ENCODE results near the gene VWDE.

Gene VWDE

GRCh38 chr7:12315049-12315448 is 88.6 kb downstream of the VWDE start:
- in situ Hi-C loops (cut with HindIII; ENCODE audit: low sequenced_read_pairs), result no loop called here
- H3K4me3 ChIP-seq (ENCODE audit: low read depth, low read length), result no peak overlapping the region
- DNase-seq (ENCODE audit: low read depth, low spot score), result no peak
- TF ChIP-seq CTCF (IDR thresholded peaks at IDR 0.05; ENCODE audit: low read depth, low read length), result no peak

- H3K4me3 ChIP-seq (ENCODE audit: low read depth, low read length), result no peak overlapping the region
- in situ Hi-C loops (cut with HindIII; ENCODE audit: low sequenced_read_pairs), result no loop called here
- no peak for DNase-seq (ENCODE audit: low read depth, low spot score)
- TF ChIP-seq CTCF (IDR thresholded peaks at IDR 0.05; ENCODE audit: low read depth, low read length), result no peak
Measured at GRCh38 chr7:12314199-12314598, 89.5 kb downstream of the VWDE start.

- no peak for DNase-seq (ENCODE audit: low read depth, low spot score)
- TF ChIP-seq CTCF (IDR thresholded peaks at IDR 0.05; ENCODE audit: low read depth, low read length), result no peak
- in situ Hi-C loops (cut with HindIII; ENCODE audit: low sequenced_read_pairs), result no loop called here
- H3K4me3 ChIP-seq (ENCODE audit: low read depth, low read length), result no peak overlapping the region
Measured at GRCh38 chr7:12305502-12305901, 98.2 kb downstream of the VWDE start.

GRCh38 chr7:12303495-12303894 is 100.2 kb downstream of the VWDE start:
- H3K4me3 ChIP-seq (ENCODE audit: low read depth, low read length), result no peak overlapping the region
- no peak for TF ChIP-seq CTCF (IDR thresholded peaks at IDR 0.05; ENCODE audit: low read depth, low read length)
- DNase-seq (ENCODE audit: low read depth, low spot score), result peak; percentile 31
- in situ Hi-C loops (cut with HindIII; ENCODE audit: low sequenced_read_pairs), result no loop called here

- in situ Hi-C loops (cut with HindIII; ENCODE audit: low sequenced_read_pairs), result no loop called here
- no peak for TF ChIP-seq CTCF (IDR thresholded peaks at IDR 0.05; ENCODE audit: low read depth, low read length)
Measured at GRCh38 chr7:12303062-12303461, 100.6 kb downstream of the VWDE start.

DNA sequence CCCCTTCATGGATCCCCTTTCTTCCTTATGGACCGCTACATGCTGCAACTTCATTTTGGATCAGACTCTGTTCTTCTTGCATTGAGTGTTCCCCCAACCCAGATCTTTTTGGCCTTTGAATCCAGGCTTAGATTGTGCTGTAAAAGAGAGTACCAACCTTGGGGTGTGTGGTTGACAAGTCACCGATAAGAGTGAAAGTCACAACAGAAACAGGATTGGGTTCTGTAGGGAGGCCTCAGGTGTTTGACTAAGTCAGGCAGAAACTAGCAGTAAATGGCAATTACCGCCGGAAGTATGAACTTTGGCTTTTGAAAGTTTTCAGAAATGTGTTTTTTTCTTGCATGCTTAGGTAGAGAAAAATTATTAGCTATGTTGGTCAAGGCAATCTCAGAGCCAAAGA is 103.2 kb downstream of the VWDE start:
- H3K4me3 ChIP-seq (ENCODE audit: low read depth, low read length), result no peak overlapping the region
- no peak for DNase-seq (ENCODE audit: low read depth, low spot score)
- in situ Hi-C loops (cut with HindIII; ENCODE audit: low sequenced_read_pairs), result no loop called here
- no peak for TF ChIP-seq CTCF (IDR thresholded peaks at IDR 0.05; ENCODE audit: low read depth, low read length)

More at GRCh38 chr7:12303062-12303461, 100.6 kb downstream of the VWDE start:
- DNase-seq (ENCODE audit: low read depth, low spot score), result no peak
- no peak overlapping the region for H3K4me3 ChIP-seq (ENCODE audit: low read depth, low read length)

GRCh38 chr7:12299367-12299766 is 104.3 kb downstream of the VWDE start:
- TF ChIP-seq CTCF (IDR thresholded peaks at IDR 0.05; ENCODE audit: low read depth, low read length), result no peak
- no peak overlapping the region for H3K4me3 ChIP-seq (ENCODE audit: low read depth, low read length)
- DNase-seq (ENCODE audit: low read depth, low spot score), result no peak
- in situ Hi-C loops (cut with HindIII; ENCODE audit: low sequenced_read_pairs), result no loop called here

All from astrocyte of the spinal cord (primary cell).